Neural progenitor cell (in vitro differentiated cells): Measurements from ENCODE around the gene RUFY2. TPM values are rescaled to one million over a fixed set of nuclear protein-coding genes. Genes with fewer than 3 reads are reported as not detected.
"Not testable (repeated sequence)": the region's sequence is repeated elsewhere in the genome, so short reads cannot be mapped to it uniquely, and the experiment has no call there.

Source experiments
- DNase-seq: peaks from one replicate; pipeline ENCODE4 v3.0.0-alpha.2; 2016; ENCODE audit warnings: low spot score
- H2AFZ ChIP-seq: fragments of 200-600 bp; sonication (generic); replicated peaks from 2 replicates; pipeline ENCODE4 v1.6.1; 2016; ENCODE audit warnings: antibody characterized with exemption
- H3F3A ChIP-seq: fragments of 200-600 bp; sonication (generic); 2 replicates; pipeline ENCODE4 v1.6.1; 2016; ENCODE audit warnings: antibody characterized with exemption, low read depth
- H3K27ac ChIP-seq: fragments of 200-600 bp; sonication (generic); 2 replicates; pipeline ENCODE4 v1.5.1; 2016; ENCODE audit warnings: mild to moderate bottlenecking
- H3K27me3 ChIP-seq: fragments of 200-600 bp; sonication (generic); 2 replicates; pipeline ENCODE4 v1.6.1; 2016; ENCODE audit warnings: mild to moderate bottlenecking, moderate library complexity
- H3K36me3 ChIP-seq: fragments of 200-600 bp; sonication (generic); 2 replicates; pipeline ENCODE4 v1.5.1; 2016
- H3K4me1 ChIP-seq: fragments of 200-600 bp; sonication (generic); 2 replicates; pipeline ENCODE4 v1.6.1; 2016; ENCODE audit warnings: mixed run types
- H3K4me2 ChIP-seq: fragments of 200-600 bp; sonication (generic); 2 replicates; pipeline ENCODE4 v1.6.1; 2016
- H3K4me3 ChIP-seq: fragments of 200-600 bp; sonication (generic); 2 replicates; pipeline ENCODE4 v1.5.1; 2016
- H3K79me2 ChIP-seq: fragments of 200-600 bp; sonication (generic); 2 replicates; pipeline ENCODE4 v1.6.1; 2016; ENCODE audit warnings: low read depth
- H3K9ac ChIP-seq: fragments of 200-600 bp; sonication (generic); 2 replicates; pipeline ENCODE4 v1.6.1; 2016
- H3K9me3 ChIP-seq: fragments of 200-600 bp; sonication (generic); 2 replicates; pipeline ENCODE4 v1.5.1; 2016; ENCODE audit warnings: low read depth
- H4K20me1 ChIP-seq: fragments of 200-600 bp; sonication (generic); 2 replicates; pipeline ENCODE4 v1.6.1; 2016; ENCODE audit warnings: low read depth
- H3K27ac Mint-ChIP-seq: 3 replicates; pipeline ENCODE4 v1.8.0; 2021; ENCODE audit warnings: mixed read lengths
- H3K27me3 Mint-ChIP-seq: 2 replicates; pipeline ENCODE4 v1.8.0; 2022; ENCODE audit warnings: low read depth, mild to moderate bottlenecking, inconsistent platforms, moderate library complexity, mixed read lengths; ENCODE audit not compliant: insufficient read depth
- H3K36me3 Mint-ChIP-seq: 3 replicates; pipeline ENCODE4 v1.8.0; 2021; ENCODE audit warnings: mixed read lengths
- H3K4me1 Mint-ChIP-seq: 3 replicates; pipeline ENCODE4 v1.8.0; 2021; ENCODE audit warnings: mixed read lengths
- H3K4me3 Mint-ChIP-seq: 3 replicates; pipeline ENCODE4 v1.8.0; 2021; ENCODE audit warnings: mild to moderate bottlenecking, moderate library complexity, mixed read lengths
- H3K9me3 Mint-ChIP-seq: 3 replicates; pipeline ENCODE4 v1.8.0; 2020; ENCODE audit warnings: mixed read lengths
- CTCF ChIP-seq: fragments of 200-600 bp; sonication (generic); IDR thresholded peaks from 2 replicates; pipeline ENCODE4 v1.5.1; 2017; ENCODE audit warnings: antibody characterized with exemption, mild to moderate bottlenecking
- EZH2 ChIP-seq: fragments of 200-600 bp; sonication (generic); IDR thresholded peaks from 2 replicates; pipeline ENCODE4 v1.6.1; 2017; ENCODE audit warnings: antibody characterized with exemption, mild to moderate bottlenecking, moderate library complexity
- EZH2phosphoT487 ChIP-seq: fragments of 200-600 bp; sonication (generic); IDR thresholded peaks from 2 replicates; pipeline ENCODE4 v1.6.1; 2017; ENCODE audit warnings: antibody characterized with exemption
- total RNA-seq: library from RNA; depleted of rRNA; stranded (reverse); fragments of >200 nt; gene quantifications from 2 replicates; pipeline ENCODE4 v1.2.3, GENCODE V29; 2015; ENCODE audit warnings: low replicate concordance

RUFY2 gene
- total RNA-seq, 1 donor from 2014 or later = 45.2 TPM

DNA sequence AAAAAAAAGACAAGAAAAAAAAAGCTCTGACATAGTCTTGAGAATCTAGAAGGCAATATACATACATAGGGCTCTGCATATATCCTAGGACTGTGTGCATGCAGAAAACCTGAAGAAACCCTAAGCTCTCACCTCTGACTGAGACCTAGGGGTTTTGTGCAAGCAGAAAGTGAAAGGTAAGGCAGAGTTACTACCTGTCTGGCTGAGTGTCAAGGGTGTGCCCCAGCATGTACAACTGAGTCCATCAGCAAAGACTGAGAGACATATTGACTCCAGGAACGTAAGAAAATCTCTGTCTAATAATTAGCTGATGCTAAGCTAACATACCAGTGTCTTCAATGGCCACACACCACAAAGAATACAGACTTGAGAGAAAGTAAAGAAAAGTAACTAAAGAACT lies 91.5 kb downstream of the RUFY2 start:
- Mint-ChIP-seq H3K9me3 (peaks cover 19% of the 10 kb centered on the region), H3K36me3 (peaks cover 10% of the 10 kb centered on the region)
- no peaks in the 10 kb centered on the region for H3K27me3 ChIP-seq

GRCh38 chr10:68314930-68315329 lies 92.1 kb downstream of the RUFY2 start:
- H3K4me3 Mint-ChIP-seq, H3K9ac ChIP-seq, H3F3A ChIP-seq, H3K27ac Mint-ChIP-seq, DNase-seq, H3K4me2 ChIP-seq, H2AFZ ChIP-seq, H3K36me3 Mint-ChIP-seq, H3K36me3 ChIP-seq, H3K27me3 Mint-ChIP-seq, H3K79me2 ChIP-seq, H3K27ac ChIP-seq, H3K4me1 Mint-ChIP-seq, H3K4me3 ChIP-seq, H4K20me1 ChIP-seq, H3K4me1 ChIP-seq, H3K27me3 ChIP-seq: not testable (repeated sequence)
- peaks cover 16% of the 10 kb centered on the region for H3K9me3 ChIP-seq
- peaks cover 19% of the 10 kb centered on the region for H3K9me3 Mint-ChIP-seq

More for the DNA sequence above, 91.5 kb downstream of the RUFY2 start:
- no peak for DNase-seq
- peaks cover 3% of the 10 kb centered on the region for H3K27me3 Mint-ChIP-seq
- no peak overlapping the region for H3K4me3 Mint-ChIP-seq
- no peak overlapping the region for H3K27ac Mint-ChIP-seq
- H4K20me1 ChIP-seq = no peaks in the 10 kb centered on the region
- no peak overlapping the region for H3K9ac ChIP-seq
- H3K27ac ChIP-seq = no peak overlapping the region
- H3K9me3 ChIP-seq = peaks cover 16% of the 10 kb centered on the region
- no peaks in the 10 kb centered on the region for H3K36me3 ChIP-seq
- no peak overlapping the region for H2AFZ ChIP-seq
- TF ChIP-seq EZH2 = no peak
- TF ChIP-seq EZH2phosphoT487 = no peak
- no peak for TF ChIP-seq CTCF
- no peaks in the 10 kb centered on the region for H3K4me1 Mint-ChIP-seq
- no peaks in the 10 kb centered on the region for H3K4me1 ChIP-seq
- H3K4me3 ChIP-seq = no peak overlapping the region
- no peaks in the 10 kb centered on the region for H3F3A ChIP-seq
- no peak overlapping the region for H3K4me2 ChIP-seq
- no peaks in the 10 kb centered on the region for H3K79me2 ChIP-seq

GRCh38 chr10:68310531-68310930 lies 96.5 kb downstream of the RUFY2 start:
- H3K4me3 Mint-ChIP-seq = no peak overlapping the region
- no peaks in the 10 kb centered on the region for H3K27me3 Mint-ChIP-seq
- no peak for DNase-seq
- Histone ChIP-seq H3K9me3 (no peaks in the 10 kb centered on the region), H3K4me2 (no peak overlapping the region), H4K20me1 (no peaks in the 10 kb centered on the region), H3K36me3 (no peaks in the 10 kb centered on the region), H3K9ac (no peak overlapping the region), H3K4me1 (no peaks in the 10 kb centered on the region), H3K27ac (no peak overlapping the region), H3F3A (no peaks in the 10 kb centered on the region), H2AFZ (no peak overlapping the region), H3K4me3 (no peak overlapping the region), H3K27me3 (no peaks in the 10 kb centered on the region), H3K79me2 (no peaks in the 10 kb centered on the region)
- peaks cover 2% of the 10 kb centered on the region for H3K4me1 Mint-ChIP-seq
- H3K36me3 Mint-ChIP-seq = no peaks in the 10 kb centered on the region
- TF ChIP-seq EZH2 (no peak), CTCF (no peak), EZH2phosphoT487 (no peak)
- no peak overlapping the region for H3K27ac Mint-ChIP-seq
- H3K9me3 Mint-ChIP-seq = peaks cover under 1% of the 10 kb centered on the region

- H3K36me3 Mint-ChIP-seq = no peaks in the 10 kb centered on the region
- H3K27ac ChIP-seq = no peak overlapping the region
Measured at GRCh38 chr10:68305854-68306253, 101.2 kb downstream of the RUFY2 start.

More at GRCh38 chr10:68305854-68306253, 101.2 kb downstream of the RUFY2 start:
- Mint-ChIP-seq H3K9me3 (no peaks in the 10 kb centered on the region), H3K4me1 (peaks cover 16% of the 10 kb centered on the region), H3K27me3 (peaks cover 1% of the 10 kb centered on the region), H3K4me3 (no peak overlapping the region), H3K27ac (no peak overlapping the region)
- no peak overlapping the region for H3K4me2 ChIP-seq
- no peaks in the 10 kb centered on the region for H3K27me3 ChIP-seq
- H3K79me2 ChIP-seq = no peaks in the 10 kb centered on the region
- TF ChIP-seq EZH2 = no peak
- TF ChIP-seq CTCF = no peak
- no peak for TF ChIP-seq EZH2phosphoT487
- no peaks in the 10 kb centered on the region for H3K9me3 ChIP-seq
- no peak overlapping the region for H3K4me3 ChIP-seq
- no peak overlapping the region for H3K9ac ChIP-seq
- H2AFZ ChIP-seq = no peak overlapping the region
- no peaks in the 10 kb centered on the region for H3K4me1 ChIP-seq
- H3F3A ChIP-seq = peaks cover 8% of the 10 kb centered on the region
- no peaks in the 10 kb centered on the region for H4K20me1 ChIP-seq
- no peak for DNase-seq
- H3K36me3 ChIP-seq = no peaks in the 10 kb centered on the region
